ENCODE results near the gene ACE. TPM values are rescaled to one million over a fixed set of nuclear protein-coding genes. Genes with fewer than 3 reads are reported as not detected.

The ACE gene
- total RNA-seq, 3 donors from 2014 or later (not counting 1 experiment from before 2014, with no cell fraction given): 0.86 to 1.2 (median 1.0) TPM

DNA sequence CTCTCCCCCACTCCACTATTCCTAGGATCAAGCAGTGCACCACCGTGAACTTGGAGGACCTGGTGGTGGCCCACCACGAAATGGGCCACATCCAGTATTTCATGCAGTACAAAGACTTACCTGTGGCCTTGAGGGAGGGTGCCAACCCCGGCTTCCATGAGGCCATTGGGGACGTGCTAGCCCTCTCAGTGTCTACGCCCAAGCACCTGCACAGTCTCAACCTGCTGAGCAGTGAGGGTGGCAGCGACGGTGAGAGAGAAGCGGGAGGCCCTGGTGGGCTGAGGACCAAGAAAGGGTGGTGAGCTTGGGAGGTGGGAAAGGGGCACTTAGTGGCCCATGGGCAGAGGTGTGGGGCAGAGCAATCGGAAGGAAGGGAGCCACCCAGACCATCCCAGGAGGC lies 16.6 kb downstream of the ACE start:
- Histone ChIP-seq H3K27me3 (ENCODE audit: control insufficient read depth, insufficient read depth, low read length) (no peaks in the 10 kb centered on the region), H3K4me3 (ENCODE audit: low read length) (no peak overlapping the region), H3K36me3 (ENCODE audit: control insufficient read depth, insufficient read depth, low read length) (no peaks in the 10 kb centered on the region), H3K4me1 (ENCODE audit: control insufficient read depth, insufficient read depth, low read length) (no peaks in the 10 kb centered on the region), H3K27ac (ENCODE audit: low read length) (no peak overlapping the region), H3K9me3 (ENCODE audit: control insufficient read depth, insufficient read depth, low read length) (no peaks in the 10 kb centered on the region)
- intact Hi-C loops (cut with micrococcal nuclease): no loop called here
- WGBS (ENCODE audit: insufficient coverage): 87% methylated on average over 9 of the region's 9 CpGs
- Mint-ChIP-seq H3K4me3 (no peak overlapping the region), H3K27ac (no peak overlapping the region), H3K36me3 (no peaks in the 10 kb centered on the region), H3K4me1 (no peaks in the 10 kb centered on the region), H3K9me3 (no peaks in the 10 kb centered on the region), H3K27me3 (ENCODE audit: low read depth in 2 of 2) (no peaks in the 10 kb centered on the region)
- DNase-seq (no peak), ATAC-seq (no peak)
- TF ChIP-seq, protein P1, sequence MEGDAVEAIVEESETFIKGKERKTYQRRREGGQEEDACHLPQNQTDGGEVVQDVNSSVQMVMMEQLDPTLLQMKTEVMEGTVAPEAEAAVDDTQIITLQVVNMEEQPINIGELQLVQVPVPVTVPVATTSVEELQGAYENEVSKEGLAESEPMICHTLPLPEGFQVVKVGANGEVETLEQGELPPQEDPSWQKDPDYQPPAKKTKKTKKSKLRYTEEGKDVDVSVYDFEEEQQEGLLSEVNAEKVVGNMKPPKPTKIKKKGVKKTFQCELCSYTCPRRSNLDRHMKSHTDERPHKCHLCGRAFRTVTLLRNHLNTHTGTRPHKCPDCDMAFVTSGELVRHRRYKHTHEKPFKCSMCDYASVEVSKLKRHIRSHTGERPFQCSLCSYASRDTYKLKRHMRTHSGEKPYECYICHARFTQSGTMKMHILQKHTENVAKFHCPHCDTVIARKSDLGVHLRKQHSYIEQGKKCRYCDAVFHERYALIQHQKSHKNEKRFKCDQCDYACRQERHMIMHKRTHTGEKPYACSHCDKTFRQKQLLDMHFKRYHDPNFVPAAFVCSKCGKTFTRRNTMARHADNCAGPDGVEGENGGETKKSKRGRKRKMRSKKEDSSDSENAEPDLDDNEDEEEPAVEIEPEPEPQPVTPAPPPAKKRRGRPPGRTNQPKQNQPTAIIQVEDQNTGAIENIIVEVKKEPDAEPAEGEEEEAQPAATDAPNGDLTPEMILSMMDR (IDR thresholded peaks at IDR 0.05): no peak

DNA sequence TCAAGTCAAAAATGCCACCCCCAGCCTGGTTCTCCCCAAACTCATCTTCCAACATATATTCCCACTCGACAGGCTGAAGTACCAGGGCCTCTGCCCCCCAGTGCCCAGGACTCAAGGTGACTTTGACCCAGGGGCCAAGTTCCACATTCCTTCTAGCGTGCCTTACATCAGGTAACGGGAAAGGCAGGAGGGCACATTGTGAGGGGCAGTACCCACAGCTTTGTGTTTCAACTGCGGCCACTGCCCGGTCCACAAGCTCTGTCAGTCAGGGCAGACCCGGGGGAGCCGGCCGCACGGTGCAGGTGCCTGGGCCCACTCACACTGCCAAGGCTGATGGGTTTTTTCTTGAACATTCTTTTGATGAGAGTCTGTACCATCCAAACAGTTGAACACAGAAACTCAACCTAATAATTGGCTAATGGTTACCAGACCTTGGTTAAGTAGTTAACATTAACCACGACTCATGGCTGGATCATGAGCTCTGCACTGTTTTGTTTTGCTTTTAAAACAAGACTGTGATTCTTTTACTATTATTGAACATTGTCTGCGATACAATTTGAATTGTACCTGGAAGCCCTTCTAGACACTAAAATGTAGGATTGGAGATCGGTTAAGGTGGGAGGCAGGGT lies 17.6 kb downstream of the ACE start:
- H3K9me3 ChIP-seq (ENCODE audit: control insufficient read depth, insufficient read depth, low read length): no peaks in the 10 kb centered on the region
- H3K27ac ChIP-seq (ENCODE audit: low read length): no peak overlapping the region
- Mint-ChIP-seq H3K27ac (no peak overlapping the region), H3K36me3 (no peaks in the 10 kb centered on the region), H3K27me3 (ENCODE audit: low read depth in 2 of 2) (no peaks in the 10 kb centered on the region), H3K4me3 (no peak overlapping the region), H3K9me3 (no peaks in the 10 kb centered on the region), H3K4me1 (no peaks in the 10 kb centered on the region)
- H3K4me3 ChIP-seq (ENCODE audit: low read length): no peak overlapping the region
- intact Hi-C loops (cut with micrococcal nuclease): no loop called here
- DNase-seq (no peak), ATAC-seq (no peak)
- no peaks in the 10 kb centered on the region for H3K36me3 ChIP-seq (ENCODE audit: control insufficient read depth, insufficient read depth, low read length)
- WGBS (ENCODE audit: insufficient coverage): 93% methylated on average over 12 of the region's 12 CpGs
- TF ChIP-seq, protein P1 (IDR thresholded peaks at IDR 0.05): no peak
- H3K4me1 ChIP-seq (ENCODE audit: control insufficient read depth, insufficient read depth, low read length): no peaks in the 10 kb centered on the region
- H3K27me3 ChIP-seq (ENCODE audit: control insufficient read depth, insufficient read depth, low read length): no peaks in the 10 kb centered on the region

DNA sequence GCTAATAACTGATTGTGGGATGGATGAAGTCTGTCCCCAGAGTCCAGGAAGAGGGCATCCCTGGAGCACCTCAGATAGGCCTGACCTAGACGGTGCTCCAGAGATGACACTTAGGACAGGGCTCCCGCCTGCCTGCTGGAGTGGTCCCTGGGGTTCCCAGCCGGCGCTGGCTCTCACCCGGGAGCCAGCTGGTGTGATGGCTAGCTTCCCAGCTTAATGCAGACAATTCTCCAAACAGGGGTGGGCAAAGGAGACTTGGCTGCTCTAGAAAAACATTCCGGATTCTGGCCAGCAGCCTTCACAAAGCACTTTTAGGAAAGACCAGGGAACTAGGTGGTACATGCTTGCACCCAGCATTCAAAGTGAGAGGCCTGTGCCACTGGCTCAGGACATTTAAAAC lies 18.6 kb downstream of the ACE start:
- no peaks in the 10 kb centered on the region for H3K4me1 Mint-ChIP-seq
- Histone ChIP-seq H3K9me3 (ENCODE audit: control insufficient read depth, insufficient read depth, low read length) (no peaks in the 10 kb centered on the region), H3K4me1 (ENCODE audit: control insufficient read depth, insufficient read depth, low read length) (no peaks in the 10 kb centered on the region), H3K36me3 (ENCODE audit: control insufficient read depth, insufficient read depth, low read length) (no peaks in the 10 kb centered on the region), H3K4me3 (ENCODE audit: low read length) (no peak overlapping the region), H3K27me3 (ENCODE audit: control insufficient read depth, insufficient read depth, low read length) (no peaks in the 10 kb centered on the region), H3K27ac (ENCODE audit: low read length) (no peak overlapping the region)
- ATAC-seq (peak in 1 of 3 donors; percentile 30), DNase-seq (no peak)
- TF ChIP-seq, protein P1 (IDR thresholded peaks at IDR 0.05): no peak
- intact Hi-C loops (cut with micrococcal nuclease): no loop called here
- 90% methylated on average over 6 of the region's 6 CpGs for WGBS (ENCODE audit: insufficient coverage)
- H3K9me3 Mint-ChIP-seq: no peaks in the 10 kb centered on the region
- H3K36me3 Mint-ChIP-seq: no peaks in the 10 kb centered on the region
- no peak overlapping the region for H3K4me3 Mint-ChIP-seq
- H3K27ac Mint-ChIP-seq: no peak overlapping the region
- peaks cover 0 to 2% of the 10 kb centered on the region in 2 donors for H3K27me3 Mint-ChIP-seq (ENCODE audit: low read depth in 2 of 2)

GRCh38 chr17:63496177-63496576 lies 19.3 kb downstream of the ACE start:
- Histone ChIP-seq H3K4me1 (ENCODE audit: control insufficient read depth, insufficient read depth, low read length) (no peaks in the 10 kb centered on the region), H3K36me3 (ENCODE audit: control insufficient read depth, insufficient read depth, low read length) (no peaks in the 10 kb centered on the region), H3K9me3 (ENCODE audit: control insufficient read depth, insufficient read depth, low read length) (no peaks in the 10 kb centered on the region), H3K27me3 (ENCODE audit: control insufficient read depth, insufficient read depth, low read length) (no peaks in the 10 kb centered on the region), H3K4me3 (ENCODE audit: low read length) (no peak overlapping the region), H3K27ac (ENCODE audit: low read length) (no peak overlapping the region)
- no peaks in the 10 kb centered on the region for H3K9me3 Mint-ChIP-seq
- no peak overlapping the region for H3K27ac Mint-ChIP-seq
- ATAC-seq (no peak), DNase-seq (no peak)
- intact Hi-C loops (cut with micrococcal nuclease): no loop called here
- H3K36me3 Mint-ChIP-seq: no peaks in the 10 kb centered on the region
- TF ChIP-seq, protein P1 (IDR thresholded peaks at IDR 0.05): no peak
- peaks cover 0 to 8% of the 10 kb centered on the region in 2 donors for H3K27me3 Mint-ChIP-seq (ENCODE audit: low read depth in 2 of 2)
- no peak overlapping the region for H3K4me3 Mint-ChIP-seq
- 91% methylated on average over 12 of the region's 12 CpGs for WGBS (ENCODE audit: insufficient coverage)
- H3K4me1 Mint-ChIP-seq: no peaks in the 10 kb centered on the region

All from natural killer cell (primary cell).